DMS53 (cell line): ENCODE data around the gene SYTL2.

Source experiments
- DNase-seq: peaks from one replicate; lab custom pipeline; 2025; lab: John Stamatoyannopoulos, UW

Gene SYTL2

DNA sequence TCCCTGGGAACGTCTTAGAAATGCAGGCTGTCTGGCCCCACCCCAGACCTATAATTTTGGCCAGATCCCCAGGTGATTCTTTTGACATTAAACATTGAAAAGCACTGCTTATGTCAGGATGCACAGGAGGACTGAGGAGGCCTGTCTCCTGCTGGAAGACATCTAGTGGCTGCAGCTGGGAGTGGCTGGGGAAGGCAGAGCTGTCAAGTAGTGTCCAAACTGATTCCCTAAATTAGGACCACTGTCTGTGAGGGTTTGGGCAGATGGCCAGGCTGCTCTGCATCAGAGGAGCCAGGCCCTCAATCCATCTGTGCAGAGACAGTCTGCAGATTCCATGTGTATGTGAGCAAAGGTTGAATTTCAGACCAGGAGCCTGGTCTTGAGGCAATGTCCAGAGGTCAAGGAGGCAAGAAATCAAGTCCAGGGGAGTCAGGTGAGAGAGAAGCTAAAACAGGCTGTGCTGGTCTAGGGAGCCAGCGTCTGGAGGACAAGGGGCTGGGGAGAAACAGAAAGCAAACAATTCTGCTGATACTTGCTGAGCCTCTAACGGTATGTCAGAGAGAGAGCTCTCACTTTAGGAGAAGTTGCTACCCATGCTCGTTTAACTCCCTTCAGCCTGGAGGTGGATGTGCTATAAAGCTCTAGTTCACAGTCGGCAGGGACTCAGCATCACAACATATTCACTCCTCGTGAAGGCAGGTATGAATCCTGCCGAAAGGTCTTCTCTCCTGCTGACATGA, 15.3 kb upstream of the SYTL2 start:
- DNase-seq, result peak; percentile 77

- DNase-seq, result no peak
Measured at GRCh38 chr11:85825616-85826015, 14.7 kb upstream of the SYTL2 start.

DNA sequence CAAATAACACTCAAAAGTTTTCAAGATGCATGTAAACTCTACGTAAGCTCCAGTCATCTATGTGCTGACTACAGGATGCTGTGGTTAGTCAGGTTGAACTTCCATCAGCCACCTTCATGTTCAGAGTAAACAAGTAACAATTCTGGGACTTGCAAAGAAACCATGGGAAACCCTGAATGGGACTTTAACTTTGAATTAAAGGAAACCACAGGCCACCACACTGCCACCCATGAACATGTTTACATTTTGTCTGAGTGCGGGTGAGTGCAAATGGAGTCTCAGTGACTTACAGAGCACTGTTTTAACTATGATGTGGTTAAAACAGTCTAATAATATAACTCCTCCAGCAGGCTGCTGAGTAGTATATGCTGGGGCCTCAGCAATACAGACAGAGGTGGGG, 12.9 kb upstream of the SYTL2 start:
- no peak for DNase-seq

- no peak for DNase-seq
Measured at GRCh38 chr11:85822814-85823213, 11.9 kb upstream of the SYTL2 start.

- peak; percentile 68 for DNase-seq
Measured at GRCh38 chr11:85821636-85822035, 10.7 kb upstream of the SYTL2 start.

- DNase-seq, result no peak
Measured at GRCh38 chr11:85819441-85819840, 8.5 kb upstream of the SYTL2 start.

GRCh38 chr11:85815186-85815931, 4.4 kb upstream of the SYTL2 start:
- no peak for DNase-seq

DNA sequence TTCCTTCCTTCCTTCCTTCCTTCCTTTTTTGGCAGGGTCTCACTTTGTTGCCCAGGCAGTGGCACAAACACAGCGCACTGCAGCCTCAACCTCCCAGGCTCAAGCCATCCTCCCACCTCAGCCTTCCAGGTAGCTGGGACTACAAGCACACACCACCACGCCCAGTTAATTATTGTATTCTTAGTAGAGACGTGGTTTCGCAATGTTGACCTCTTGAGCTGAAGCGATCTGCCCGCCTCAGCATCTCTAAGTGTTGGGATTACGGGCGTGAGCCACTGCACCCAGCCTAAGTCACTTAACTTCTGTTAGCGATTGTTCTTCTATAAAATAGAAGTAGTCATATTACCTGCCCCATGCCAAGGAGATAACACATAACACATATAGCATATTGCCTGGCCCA, 2.8 kb upstream of the SYTL2 start:
- peak; percentile 30 for DNase-seq

DNA sequence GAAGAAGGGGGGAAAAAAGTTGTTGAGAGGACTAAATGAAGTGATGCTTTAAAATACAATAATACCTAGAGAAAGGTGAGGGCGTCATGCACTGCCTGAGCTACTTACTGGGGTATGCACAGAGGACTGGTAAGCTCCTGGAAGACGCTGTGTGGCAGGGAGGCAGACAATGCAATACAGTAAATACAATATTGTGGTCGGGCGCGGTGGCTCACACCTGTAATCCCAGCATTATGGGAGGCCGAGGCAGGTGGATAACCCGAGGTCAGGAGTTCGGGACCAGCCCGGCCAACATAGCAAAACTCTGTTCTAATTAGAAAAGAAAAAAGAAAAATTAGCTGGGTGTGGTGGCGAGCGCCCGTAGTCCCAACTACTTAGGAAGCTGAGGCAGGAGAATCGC, 683 bp upstream of the SYTL2 start:
- DNase-seq, result no peak

DNA sequence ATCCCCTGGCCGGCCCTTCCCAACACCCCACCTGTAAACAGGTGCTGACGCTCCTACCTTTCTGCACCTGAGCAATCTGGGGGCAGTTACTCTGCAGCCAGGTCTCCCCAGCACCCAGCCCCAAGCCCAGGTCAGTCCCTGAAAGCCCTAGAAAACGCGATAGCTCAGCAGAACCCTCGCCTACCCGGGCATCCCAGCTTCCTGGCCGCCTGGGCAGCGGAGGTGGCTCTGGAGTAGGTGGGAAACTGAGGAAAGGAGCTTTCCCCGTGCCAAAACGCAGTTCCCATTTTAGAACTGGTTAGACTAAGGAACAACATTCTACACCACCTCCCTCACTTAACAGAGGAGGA, 445 bp downstream of the SYTL2 start:
- peak; percentile 78 for DNase-seq

DNA sequence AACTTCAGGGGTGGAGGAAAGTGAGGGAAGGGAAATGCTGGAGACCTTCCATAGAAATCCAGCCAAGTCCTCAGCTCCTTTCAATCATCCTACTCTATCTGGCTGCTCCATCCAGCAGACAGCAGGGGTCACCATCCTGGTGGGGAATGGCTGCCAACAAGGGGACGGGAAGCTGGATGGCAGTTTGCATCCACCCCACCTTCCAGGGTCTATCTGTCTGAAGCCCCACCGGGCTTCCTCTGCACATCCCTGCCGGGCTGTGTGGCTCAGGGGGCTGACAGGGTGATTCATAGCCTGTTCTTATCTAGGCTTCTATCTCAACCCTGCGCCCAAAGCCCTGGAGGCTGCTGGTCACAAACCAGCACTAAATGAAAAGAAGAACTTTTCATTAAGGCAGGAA, 1.1 kb downstream of the SYTL2 start:
- peak; percentile 60 for DNase-seq

- no peak for DNase-seq
Measured at GRCh38 chr11:85809191-85809590, 1.8 kb downstream of the SYTL2 start.

DNA sequence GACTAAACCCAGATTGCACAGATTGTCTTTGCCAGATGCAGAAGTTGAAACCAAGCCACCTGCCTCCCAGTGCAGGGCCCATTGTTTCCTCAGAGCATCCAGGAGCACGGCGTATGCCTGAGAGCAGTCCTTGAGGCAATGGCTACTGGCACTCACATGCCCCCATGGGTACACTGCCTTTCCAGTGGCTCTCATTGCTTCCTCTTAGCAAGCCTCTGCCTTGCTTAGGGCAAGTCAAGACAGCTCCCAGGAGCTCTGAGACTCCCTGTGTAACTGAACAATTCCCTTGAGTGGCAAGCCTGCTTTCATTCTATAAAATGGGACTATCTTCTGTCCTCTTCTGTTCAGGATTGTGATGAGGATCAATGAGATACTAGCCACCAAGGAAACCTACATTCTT, 4.1 kb downstream of the SYTL2 start:
- no peak for DNase-seq

GRCh38 chr11:85806016-85806415, 4.9 kb downstream of the SYTL2 start:
- DNase-seq, result no peak

- no peak for DNase-seq
Measured at GRCh38 chr11:85805387-85805786, 5.6 kb downstream of the SYTL2 start.

DNA sequence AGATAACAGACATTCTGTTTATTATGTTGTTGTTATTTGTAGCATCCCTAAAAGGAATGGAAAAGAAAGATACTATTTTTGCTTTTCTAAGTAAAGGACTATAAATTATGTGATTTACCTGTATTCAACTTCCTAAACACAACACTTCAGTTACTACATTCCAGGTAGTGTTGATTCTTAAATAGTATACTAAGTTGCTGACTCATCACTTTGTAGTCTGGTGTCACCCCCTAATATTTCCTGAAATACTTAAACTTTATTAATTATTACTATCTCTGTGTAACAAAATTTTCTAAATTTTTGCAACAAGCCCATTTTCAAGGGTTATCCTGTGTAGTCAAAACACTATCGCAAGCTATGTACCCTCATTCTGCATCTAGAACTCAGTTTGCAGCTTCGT, 7.0 kb downstream of the SYTL2 start:
- no peak for DNase-seq

GRCh38 chr11:85803303-85803702, 7.6 kb downstream of the SYTL2 start:
- no peak for DNase-seq

GRCh38 chr11:85801527-85801926, 9.4 kb downstream of the SYTL2 start:
- no peak for DNase-seq

DNA sequence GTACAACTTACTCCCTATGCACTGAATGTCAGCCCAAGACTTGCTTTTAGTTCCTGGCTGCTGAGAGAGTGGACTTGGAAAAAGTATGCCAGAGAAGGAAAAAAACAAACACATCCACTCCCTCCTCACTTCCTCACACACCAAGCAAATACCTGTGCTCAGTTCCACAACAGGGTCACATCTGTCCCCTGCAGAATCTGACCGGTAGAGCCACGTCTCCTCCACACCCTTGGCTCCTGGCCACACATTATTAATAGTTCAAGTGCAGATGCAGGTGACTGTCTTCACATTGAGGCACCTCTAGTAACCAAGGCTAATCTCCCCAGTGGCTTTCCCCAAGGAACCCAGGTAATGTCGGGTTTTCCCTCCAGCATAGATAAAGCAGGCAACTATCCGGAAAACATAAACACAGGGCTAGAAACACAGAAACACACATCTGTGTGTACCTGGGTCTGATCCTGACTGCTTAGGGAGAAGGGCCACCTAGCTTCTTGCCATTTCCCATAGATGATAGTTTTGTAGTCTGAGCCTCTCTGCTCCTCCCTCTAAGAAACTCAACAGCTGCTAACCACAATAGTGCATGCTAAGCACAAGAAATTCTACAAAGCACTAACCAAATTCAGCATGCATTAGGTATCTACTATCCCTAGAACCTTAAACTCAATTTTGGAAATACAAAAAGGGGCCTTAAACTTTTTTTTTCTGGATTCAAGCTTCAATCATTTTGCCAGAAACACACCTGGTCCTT, 10.2 kb downstream of the SYTL2 start:
- no peak for DNase-seq

DNA sequence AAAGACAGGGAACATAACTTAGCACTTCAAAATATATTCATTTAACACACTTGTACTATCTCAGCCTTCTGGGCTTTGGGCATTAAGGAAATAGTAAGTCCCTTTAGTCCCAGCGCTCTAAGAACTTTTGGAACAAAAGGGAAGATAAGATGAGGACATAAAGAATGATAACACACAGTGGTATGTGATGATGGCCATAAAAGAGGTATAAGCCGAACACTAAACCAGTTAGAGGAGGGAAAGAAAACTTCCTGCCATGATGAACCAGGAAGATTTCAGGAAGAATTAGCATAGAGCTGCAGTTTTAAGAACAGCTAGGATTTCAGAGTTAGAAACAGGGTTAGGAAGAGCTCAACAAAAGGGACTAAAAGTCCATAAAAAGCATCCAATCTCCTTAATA, 11.8 kb downstream of the SYTL2 start:
- no peak for DNase-seq

GRCh38 chr11:85798361-85798760, 12.6 kb downstream of the SYTL2 start:
- DNase-seq, result no peak

- no peak for DNase-seq
Measured at GRCh38 chr11:85795712-85796487, 15.0 kb downstream of the SYTL2 start.
